CD4-positive, alpha-beta T cell treated with Interleukin-15 for 1 hour (primary cell): ENCODE results near the gene NRM.
"Not testable (repeated sequence)": the region's sequence is repeated elsewhere in the genome, so short reads cannot be mapped to it uniquely, and the experiment has no call there.

Experiments used
- DNase-seq: peaks from one replicate; pipeline ENCODE4 v3.0.0-alpha.2; 2020

NRM gene

GRCh38 chr6:30687659-30688431 is 2.9 kb downstream of the NRM start:
- DNase-seq, result no peak

GRCh38 chr6:30686908-30687658 is 3.7 kb downstream of the NRM start:
- peak; percentile 90 for DNase-seq

- peak; percentile 84 for DNase-seq
Observed at GRCh38 chr6:30686009-30686907, 4.5 kb downstream of the NRM start, which contains the start of gene PPP1R18. PPP1R18 (minus strand) TSS chr6:30686645; CDS start chr6:30686018, 627 bp downstream.

GRCh38 chr6:30685157-30686008 is 5.4 kb downstream of the NRM start:
- peak; percentile 30 for DNase-seq

GRCh38 chr6:30684386-30685156 is 6.2 kb downstream of the NRM start:
- peak; percentile 64 for DNase-seq

- no peak for DNase-seq
Observed at GRCh38 chr6:30683980-30684338, 6.8 kb downstream of the NRM start.

- no peak for DNase-seq
Observed at GRCh38 chr6:30683183-30683979, 7.4 kb downstream of the NRM start.

- DNase-seq, result peak; percentile 94
Observed at GRCh38 chr6:30682143-30683117, 8.4 kb downstream of the NRM start.

GRCh38 chr6:30681766-30682142 is 9.0 kb downstream of the NRM start:
- DNase-seq, result peak; percentile 24

GRCh38 chr6:30679765-30680535 is 10.8 kb downstream of the NRM start:
- DNase-seq, result no peak

- DNase-seq, result peak; percentile 90
Observed at GRCh38 chr6:30678964-30679726, 11.6 kb downstream of the NRM start.

- DNase-seq, result no peak
Observed at GRCh38 chr6:30676660-30677285, 14.0 kb downstream of the NRM start.

GRCh38 chr6:30672445-30673253 is 18.1 kb downstream of the NRM start, which contains the start of gene DHX16:
DHX16 (minus strand) TSS chr6:30673006; CDS start chr6:30672841, 165 bp downstream.
- DNase-seq, result peak; percentile 91

- DNase-seq, result no peak
Observed at GRCh38 chr6:30670760-30671527, 19.8 kb downstream of the NRM start.

- not testable (repeated sequence) for DNase-seq
Observed at GRCh38 chr6:30666300-30666699, 24.5 kb downstream of the NRM start.
